ENCODE measurements around the gene LRRC15. TPM values are rescaled to one million over a fixed set of nuclear protein-coding genes. Genes with fewer than 3 reads are reported as not detected.

Gene LRRC15
- total RNA-seq, 1 donor from 2014 or later, result not detected

GRCh38 chr3:194396859-194397756 is 27.6 kb upstream of the LRRC15 start:
- Mint-ChIP-seq H3K27ac (ENCODE audit: unreplicated experiment) (no peak overlapping the region), H3K4me3 (ENCODE audit: unreplicated experiment) (no peak overlapping the region), H3K4me1 (ENCODE audit: unreplicated experiment) (peaks cover 31% of the 10 kb centered on the region), H3K9me3 (ENCODE audit: unreplicated experiment) (no peaks in the 10 kb centered on the region), H3K27me3 (ENCODE audit: unreplicated experiment) (peaks cover 10% of the 10 kb centered on the region), H3K36me3 (ENCODE audit: low read depth, unreplicated experiment) (no peaks in the 10 kb centered on the region)
- no peak for DNase-seq (ENCODE audit: low spot score)
- no peak for TF ChIP-seq CTCF (IDR thresholded peaks at IDR 0.05; ENCODE audit: unreplicated experiment)

- H3K36me3 Mint-ChIP-seq (ENCODE audit: low read depth, unreplicated experiment), result no peaks in the 10 kb centered on the region
- H3K27me3 Mint-ChIP-seq (ENCODE audit: unreplicated experiment), result peaks cover 10% of the 10 kb centered on the region
- H3K9me3 Mint-ChIP-seq (ENCODE audit: unreplicated experiment), result no peaks in the 10 kb centered on the region
- peaks cover 31% of the 10 kb centered on the region for H3K4me1 Mint-ChIP-seq (ENCODE audit: unreplicated experiment)
- TF ChIP-seq CTCF (IDR thresholded peaks at IDR 0.05; ENCODE audit: unreplicated experiment), result no peak
- H3K4me3 Mint-ChIP-seq (ENCODE audit: unreplicated experiment), result no peak overlapping the region
- no peak overlapping the region for H3K27ac Mint-ChIP-seq (ENCODE audit: unreplicated experiment)
- DNase-seq (ENCODE audit: low spot score), result no peak
Measured at GRCh38 chr3:194396539-194396858, 27.0 kb upstream of the LRRC15 start.

- peaks cover 31% of the 10 kb centered on the region for H3K4me1 Mint-ChIP-seq (ENCODE audit: unreplicated experiment)
- TF ChIP-seq CTCF (IDR thresholded peaks at IDR 0.05; ENCODE audit: unreplicated experiment), result no peak
- H3K36me3 Mint-ChIP-seq (ENCODE audit: low read depth, unreplicated experiment), result no peaks in the 10 kb centered on the region
- H3K4me3 Mint-ChIP-seq (ENCODE audit: unreplicated experiment), result no peak overlapping the region
- H3K27ac Mint-ChIP-seq (ENCODE audit: unreplicated experiment), result no peak overlapping the region
- no peak for DNase-seq (ENCODE audit: low spot score)
- H3K9me3 Mint-ChIP-seq (ENCODE audit: unreplicated experiment), result no peaks in the 10 kb centered on the region
- H3K27me3 Mint-ChIP-seq (ENCODE audit: unreplicated experiment), result peaks cover 10% of the 10 kb centered on the region
Measured at GRCh38 chr3:194395778-194396538, 26.4 kb upstream of the LRRC15 start.

- Mint-ChIP-seq H3K27ac (ENCODE audit: unreplicated experiment) (no peak overlapping the region), H3K36me3 (ENCODE audit: low read depth, unreplicated experiment) (peaks cover 2% of the 10 kb centered on the region), H3K4me3 (ENCODE audit: unreplicated experiment) (no peak overlapping the region), H3K27me3 (ENCODE audit: unreplicated experiment) (peaks cover 10% of the 10 kb centered on the region), H3K4me1 (ENCODE audit: unreplicated experiment) (peaks cover 31% of the 10 kb centered on the region), H3K9me3 (ENCODE audit: unreplicated experiment) (no peaks in the 10 kb centered on the region)
- no peak for TF ChIP-seq CTCF (IDR thresholded peaks at IDR 0.05; ENCODE audit: unreplicated experiment)
- DNase-seq (ENCODE audit: low spot score), result no peak
Measured at GRCh38 chr3:194395212-194395611, 25.7 kb upstream of the LRRC15 start.

GRCh38 chr3:194392576-194392975 is 23.0 kb upstream of the LRRC15 start:
- peaks cover 12% of the 10 kb centered on the region for H3K4me1 Mint-ChIP-seq (ENCODE audit: unreplicated experiment)
- DNase-seq (ENCODE audit: low spot score), result no peak
- H3K27ac Mint-ChIP-seq (ENCODE audit: unreplicated experiment), result no peak overlapping the region
- H3K27me3 Mint-ChIP-seq (ENCODE audit: unreplicated experiment), result peaks cover 8% of the 10 kb centered on the region
- no peaks in the 10 kb centered on the region for H3K9me3 Mint-ChIP-seq (ENCODE audit: unreplicated experiment)
- H3K36me3 Mint-ChIP-seq (ENCODE audit: low read depth, unreplicated experiment), result peaks cover 8% of the 10 kb centered on the region
- H3K4me3 Mint-ChIP-seq (ENCODE audit: unreplicated experiment), result no peak overlapping the region
- no peak for TF ChIP-seq CTCF (IDR thresholded peaks at IDR 0.05; ENCODE audit: unreplicated experiment)
